C4-2B (cell line): ENCODE measurements around the gene SUGP2.

Experiments used
- ZFX ChIP-seq: fragments of 450-650 bp; IDR thresholded peaks from 2 replicates; pipeline ENCODE4 v1.6.1; 2017
- TF ChIP-seq, protein P1 (sequence below): fragments of 450-650 bp; conservative IDR thresholded peaks from 2 replicates; pipeline ENCODE4 v1.5.1; 2017; ENCODE audit warnings: mild to moderate bottlenecking

DNA sequence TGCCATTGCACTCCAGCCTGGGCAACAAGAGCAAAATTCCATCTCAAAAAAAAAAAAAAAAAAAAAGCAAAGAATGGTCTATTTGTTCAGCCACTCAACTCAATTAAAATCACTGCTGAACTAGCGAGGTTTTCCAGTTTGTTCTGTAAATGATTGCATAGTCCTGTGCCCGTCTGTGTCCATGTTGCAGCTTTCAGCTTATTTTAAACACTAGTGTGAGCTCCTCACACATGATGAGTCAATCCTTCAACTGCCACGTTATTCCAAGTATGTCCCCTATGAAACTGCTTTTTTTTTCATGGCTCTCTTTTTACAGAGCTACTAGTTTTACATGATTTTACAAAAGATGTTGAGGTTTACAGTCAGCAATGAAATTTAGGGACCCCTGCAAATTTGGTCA lies 12.2 kb downstream of the SUGP2 start:
- TF ChIP-seq, protein P1, sequence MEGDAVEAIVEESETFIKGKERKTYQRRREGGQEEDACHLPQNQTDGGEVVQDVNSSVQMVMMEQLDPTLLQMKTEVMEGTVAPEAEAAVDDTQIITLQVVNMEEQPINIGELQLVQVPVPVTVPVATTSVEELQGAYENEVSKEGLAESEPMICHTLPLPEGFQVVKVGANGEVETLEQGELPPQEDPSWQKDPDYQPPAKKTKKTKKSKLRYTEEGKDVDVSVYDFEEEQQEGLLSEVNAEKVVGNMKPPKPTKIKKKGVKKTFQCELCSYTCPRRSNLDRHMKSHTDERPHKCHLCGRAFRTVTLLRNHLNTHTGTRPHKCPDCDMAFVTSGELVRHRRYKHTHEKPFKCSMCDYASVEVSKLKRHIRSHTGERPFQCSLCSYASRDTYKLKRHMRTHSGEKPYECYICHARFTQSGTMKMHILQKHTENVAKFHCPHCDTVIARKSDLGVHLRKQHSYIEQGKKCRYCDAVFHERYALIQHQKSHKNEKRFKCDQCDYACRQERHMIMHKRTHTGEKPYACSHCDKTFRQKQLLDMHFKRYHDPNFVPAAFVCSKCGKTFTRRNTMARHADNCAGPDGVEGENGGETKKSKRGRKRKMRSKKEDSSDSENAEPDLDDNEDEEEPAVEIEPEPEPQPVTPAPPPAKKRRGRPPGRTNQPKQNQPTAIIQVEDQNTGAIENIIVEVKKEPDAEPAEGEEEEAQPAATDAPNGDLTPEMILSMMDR = no peak
- no peak for TF ChIP-seq ZFX
